Activated CD4-positive, alpha-beta T cell treated with anti-CD3 and anti-CD28 coated beads, Interleukin-2, amount 50 U/mL, for 16 hours (primary cell): Measurements from ENCODE around the gene SIK3.

Experiments
- DNase-seq: peaks from one replicate; pipeline ENCODE4 v3.0.0-alpha.2; 2020

The SIK3 gene

GRCh38 chr11:116925050-116925449 lies 173.2 kb downstream of the SIK3 start:
- peak; percentile 34 for DNase-seq

GRCh38 chr11:116918925-116919655 lies 179.1 kb downstream of the SIK3 start:
- DNase-seq, result no peak

DNA sequence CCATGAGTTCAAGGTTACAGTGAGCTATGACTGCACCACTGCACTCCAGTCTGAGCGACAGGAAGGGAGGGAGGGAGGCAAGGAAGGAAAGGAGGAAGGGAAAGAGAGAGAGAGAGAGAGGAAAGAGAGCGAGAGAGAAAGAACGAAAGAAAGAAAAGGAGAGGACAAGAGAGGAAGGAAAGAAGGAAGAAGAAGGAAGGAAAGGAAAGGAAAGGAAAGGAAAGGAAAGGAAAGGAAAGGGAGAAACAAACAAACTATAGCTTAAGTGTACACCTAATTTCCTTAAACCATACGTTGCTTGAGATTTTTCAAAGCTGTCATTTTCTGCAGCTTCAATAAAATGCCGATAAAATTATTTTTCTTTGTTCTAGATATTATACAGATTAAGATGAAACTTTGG lies 180.6 kb downstream of the SIK3 start:
- DNase-seq, result no peak

DNA sequence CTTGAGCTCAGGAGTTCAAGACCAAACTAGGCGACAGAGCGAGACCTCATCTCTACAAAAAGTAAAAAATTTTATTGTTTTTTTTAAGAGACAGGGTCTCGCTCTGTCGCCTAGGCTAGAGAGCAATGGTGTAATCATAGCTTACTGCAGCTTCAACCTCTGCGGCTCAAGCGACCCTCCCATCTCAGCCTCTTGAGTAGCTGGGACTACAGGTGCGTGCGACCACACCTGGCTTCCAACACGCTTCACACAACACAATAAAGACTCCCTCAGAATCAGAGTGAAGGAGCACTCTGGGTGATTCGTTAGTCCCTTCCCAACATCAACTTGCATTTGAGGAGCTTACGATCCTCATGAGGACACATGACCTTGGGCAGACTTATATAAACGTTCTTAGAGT lies 181.3 kb downstream of the SIK3 start:
- DNase-seq, result no peak

GRCh38 chr11:116916052-116916451 lies 182.2 kb downstream of the SIK3 start:
- DNase-seq, result no peak

DNA sequence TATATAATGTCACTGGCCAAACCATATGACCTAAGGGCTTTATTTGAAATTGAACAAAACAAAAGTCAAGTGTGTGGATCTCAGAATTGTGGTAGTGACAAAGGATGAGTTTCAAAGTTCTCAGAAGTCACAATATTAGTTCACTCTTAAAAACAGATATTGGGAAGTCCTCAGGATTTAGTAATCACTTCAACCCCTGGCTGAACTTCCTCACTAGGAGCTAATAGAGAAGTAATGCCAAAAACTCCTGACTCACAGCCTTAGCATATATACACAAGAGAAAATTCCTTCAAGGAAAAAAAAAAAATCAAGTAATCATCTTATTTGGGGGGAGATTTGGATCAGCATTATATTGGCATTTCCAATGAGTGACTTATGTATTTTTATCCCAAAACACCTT lies 185.2 kb downstream of the SIK3 start:
- no peak for DNase-seq

DNA sequence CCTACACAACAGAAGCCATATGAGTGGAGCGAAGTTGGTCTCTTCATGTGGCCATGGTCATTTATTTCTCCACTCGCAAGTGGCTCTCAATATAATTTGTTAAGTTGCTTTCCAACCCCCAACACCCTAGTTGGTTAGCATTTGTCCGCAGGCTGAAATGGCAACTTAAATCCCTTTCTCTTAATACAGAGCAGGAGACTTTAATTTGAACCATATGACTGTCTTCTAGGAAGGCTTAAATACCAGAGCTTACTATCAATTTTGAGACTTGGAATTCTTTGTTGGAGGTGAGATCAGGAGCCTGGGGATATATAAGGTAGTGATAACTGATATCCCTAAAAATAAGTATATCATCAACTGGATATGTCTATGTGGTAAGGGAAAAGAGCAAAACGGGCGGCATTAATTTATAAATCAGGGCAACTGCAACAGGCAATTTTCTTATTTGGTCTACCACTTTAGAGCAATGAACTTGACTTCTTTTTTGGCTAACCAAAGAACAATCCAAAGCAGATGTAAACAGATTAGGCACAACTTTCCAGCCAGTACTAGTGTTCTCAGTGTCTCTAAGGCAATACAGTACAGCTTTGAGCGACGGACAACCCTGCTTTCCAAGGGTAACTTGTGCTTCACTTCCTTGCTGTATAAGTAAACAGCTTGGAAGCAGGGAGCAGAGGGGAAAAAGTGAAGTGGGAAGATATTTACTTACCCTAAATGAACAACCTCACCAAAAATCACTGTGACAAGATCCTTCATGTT lies 186.1 kb downstream of the SIK3 start:
- no peak for DNase-seq

- no peak for DNase-seq
These were observed 187.4 kb downstream of the SIK3 start for GRCh38 chr11:116910847-116911246.

GRCh38 chr11:116910378-116910777 lies 187.8 kb downstream of the SIK3 start:
- no peak for DNase-seq

- DNase-seq, result no peak
These were observed 189.0 kb downstream of the SIK3 start for GRCh38 chr11:116909245-116909644.

GRCh38 chr11:116906479-116906878 lies 191.7 kb downstream of the SIK3 start:
- no peak for DNase-seq

GRCh38 chr11:116903090-116903489 lies 195.1 kb downstream of the SIK3 start:
- no peak for DNase-seq

GRCh38 chr11:116901964-116902688 lies 196.1 kb downstream of the SIK3 start:
- no peak for DNase-seq

DNA sequence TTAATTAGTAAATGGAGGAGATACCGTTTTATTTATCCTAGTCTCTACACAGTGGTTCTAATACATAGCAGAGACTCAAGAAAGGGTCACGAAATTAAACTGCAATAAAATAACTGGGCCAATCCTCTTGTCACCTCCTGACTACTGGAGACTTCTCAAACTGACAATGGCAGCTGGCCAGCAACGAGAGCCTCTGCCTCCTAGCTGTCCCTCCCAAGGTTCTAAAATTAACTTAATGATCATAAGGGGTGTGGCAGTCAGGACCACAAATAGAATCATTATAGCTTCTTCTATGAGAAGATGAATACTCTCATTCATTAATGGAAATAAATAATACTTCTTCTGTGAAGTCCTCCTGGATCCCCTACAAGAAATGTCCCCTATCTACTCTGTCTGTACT lies 197.0 kb downstream of the SIK3 start:
- DNase-seq, result no peak

DNA sequence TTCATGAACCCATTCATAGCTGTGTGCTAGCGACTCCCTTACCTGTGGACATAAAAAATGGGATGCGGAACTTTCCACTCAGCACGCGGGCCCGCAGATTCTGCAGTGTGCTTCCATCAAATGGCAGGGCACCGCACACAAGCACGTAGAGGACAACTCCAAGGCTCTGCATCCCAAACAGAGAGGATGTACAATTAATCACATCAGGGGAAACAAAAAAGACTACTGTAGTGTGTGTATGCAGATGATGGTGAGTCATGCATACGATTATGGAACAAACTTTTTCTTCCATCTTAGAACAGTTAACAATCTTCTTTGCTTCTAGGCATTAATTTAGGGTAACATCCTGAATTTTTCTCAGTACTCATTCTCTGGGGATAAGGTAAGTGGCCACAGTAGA lies 202.0 kb downstream of the SIK3 start:
- DNase-seq, result no peak

- no peak for DNase-seq
These were observed 203.0 kb downstream of the SIK3 start for GRCh38 chr11:116895048-116895757.

DNA sequence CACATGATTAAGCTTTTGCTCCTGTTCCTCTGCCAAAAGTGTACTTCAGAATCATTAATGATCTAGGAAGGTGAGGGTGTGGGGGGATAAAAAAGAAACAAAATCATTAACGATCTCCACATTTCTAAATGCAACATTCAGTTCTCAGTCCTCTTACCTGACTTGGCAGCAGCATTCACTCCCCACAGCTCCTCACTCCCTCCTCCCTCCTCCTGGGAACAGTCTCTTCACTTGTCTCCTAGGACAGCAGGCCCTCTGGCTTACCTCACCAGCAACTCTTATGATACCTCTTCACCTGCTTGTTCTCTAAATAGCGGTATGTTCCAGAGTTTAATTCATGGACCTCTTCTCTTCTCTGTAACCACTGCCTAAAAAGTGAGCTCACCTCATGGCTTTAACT lies 204.3 kb downstream of the SIK3 start:
- DNase-seq, result no peak

DNA sequence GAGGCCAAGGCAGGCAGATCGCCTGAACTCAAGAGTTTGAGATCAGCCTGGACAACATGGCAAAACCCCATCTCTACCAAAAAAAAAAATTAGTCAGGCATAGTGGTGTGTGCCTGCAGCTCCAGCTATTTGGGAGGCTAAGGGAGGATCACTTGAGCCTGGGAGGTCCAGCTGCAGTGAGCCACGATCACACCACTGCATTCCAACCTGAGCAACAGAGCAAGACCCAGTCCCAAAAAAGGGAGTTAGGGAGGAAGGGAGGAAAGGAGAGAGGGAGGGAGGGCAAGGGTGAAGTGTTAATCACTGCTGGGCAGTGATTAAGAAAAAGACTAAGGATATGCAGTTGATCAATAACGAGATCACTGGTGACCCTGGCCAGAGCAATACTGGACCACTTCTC lies 204.8 kb downstream of the SIK3 start:
- DNase-seq, result no peak

DNA sequence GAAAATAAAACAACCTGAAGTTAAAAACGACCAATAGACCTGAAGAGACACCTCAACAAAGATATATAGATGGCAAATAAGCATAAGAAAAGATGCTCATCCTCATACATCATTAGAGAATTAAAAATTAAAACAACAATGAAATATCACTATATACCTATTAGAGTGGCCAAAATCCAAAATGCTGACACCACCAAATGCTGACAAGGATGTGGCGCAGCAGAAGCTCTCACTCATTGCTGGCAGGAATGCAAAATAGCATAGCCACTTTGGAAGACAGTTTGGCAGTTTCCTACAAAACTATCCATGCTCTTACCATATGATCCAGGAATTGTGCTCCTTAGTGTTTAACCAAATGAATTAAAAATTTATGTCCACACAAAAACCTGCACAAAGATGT lies 205.9 kb downstream of the SIK3 start:
- no peak for DNase-seq

GRCh38 chr11:116891746-116892145 lies 206.5 kb downstream of the SIK3 start:
- no peak for DNase-seq

DNA sequence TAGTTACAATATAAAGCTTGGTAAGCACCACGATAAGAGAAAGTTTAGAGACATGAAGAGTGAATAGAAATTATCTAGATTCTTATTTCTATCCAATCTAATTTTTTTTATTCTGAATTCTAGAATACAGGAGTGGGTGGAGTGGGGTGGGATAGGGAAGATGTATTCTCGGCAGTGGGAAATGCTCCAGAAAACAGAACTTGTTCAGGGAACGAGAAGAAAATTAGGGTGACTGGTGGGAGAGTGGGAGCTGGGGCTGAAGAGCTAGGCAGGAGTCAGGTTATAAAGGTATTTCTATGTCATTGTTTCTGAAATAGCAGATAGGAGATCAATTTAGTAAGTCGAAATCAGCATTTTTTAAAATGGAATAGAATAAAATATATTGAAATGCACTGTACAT lies 207.6 kb downstream of the SIK3 start:
- DNase-seq, result no peak

GRCh38 chr11:116890193-116890592 lies 208.0 kb downstream of the SIK3 start:
- DNase-seq, result peak; percentile 38

- DNase-seq, result no peak
These were observed 209.2 kb downstream of the SIK3 start for GRCh38 chr11:116888884-116889549.
